Left lung (tissue), 10 donors: ENCODE measurements around the gene PXK. TPM values are rescaled to one million over a fixed set of nuclear protein-coding genes. Genes with fewer than 3 reads are reported as not detected.

Source experiments
- ATAC-seq: fragments of 200-7000 bp; cut with Tn5 transposase; one replicate; pipeline ENCODE4 v1.9.1; 2020; ENCODE audit warnings: moderate library complexity
- DNase-seq, 4 donors: peaks; one replicate each; pipeline ENCODE4 v3.0.0-alpha.2; 2013 to 2020
- H3K27ac ChIP-seq, 2 donors: fragments of 200-600 bp; sonication (generic) in 1 of 2; one replicate each; pipeline versions ENCODE4 v1.5.0 to v1.8.0; 2020 to 2021
- H3K27me3 ChIP-seq, 2 donors: fragments of 200-600 bp; sonication (generic) in 1 of 2; one replicate each; pipeline versions ENCODE4 v1.5.0 to v1.8.0; 2020 to 2021
- H3K36me3 ChIP-seq, 2 donors: fragments of 200-600 bp; sonication (generic) in 1 of 2; one replicate each; pipeline versions ENCODE4 v1.5.0 to v1.8.0; 2020 to 2021
- H3K4me1 ChIP-seq, 2 donors: fragments of 200-600 bp; one replicate each; pipeline ENCODE4 v1.8.0; 2021
- H3K4me3 ChIP-seq, 2 donors: fragments of 200-600 bp; sonication (generic) in 1 of 2; one replicate each; pipeline versions ENCODE4 v1.5.0 to v1.8.0; 2020 to 2021; ENCODE audit warnings: mild to moderate bottlenecking in 1 of 2
- H3K9me3 ChIP-seq, 2 donors: fragments of 200-600 bp; sonication (generic) in 1 of 2; one replicate each; pipeline versions ENCODE4 v1.5.0 to v1.8.0; 2020 to 2021
- CTCF ChIP-seq, 2 donors: fragments of 200-600 bp; sonication (generic) in 1 of 2; IDR thresholded peaks; one replicate each; pipeline versions ENCODE4 v1.5.0 to v1.8.0; 2021; ENCODE audit warnings: antibody characterized with exemption in 2 of 2
- intact Hi-C, 2 donors: fragments of 100-400 bp; cut with DNase I; formaldehyde crosslinking; loops; one replicate each; pipeline versions ENCODE4 v1.11.2 to v1.14.2; 2022
- polyA plus RNA-seq, 6 donors: library from polyadenylated mRNA; unstranded; fragments of 120-200 nt; gene quantifications; one replicate each; pipeline ENCODE4 v1.2.1, GENCODE V29; 2013; ENCODE audit not compliant: insufficient read length in 6 of 6
- total RNA-seq, 2 donors: library from RNA; stranded (reverse); fragmentation: NEBNext Ultra II Directional; extraction: Animal tissue kit (Norgen Biotek cat#: 25700); gene quantifications; one replicate each; pipeline ENCODE4 v1.2.1, GENCODE V29; 2021
- donor health status: DM: no; HTN: yes; CAD: no.
- donor health status: DM: no; HTN: no; CAD: no.

Gene PXK
- total and polyA plus RNA-seq, 8 donors, result 19.0 to 42.3 (median 34.0) TPM

GRCh38 chr3:58333206-58334012 lies 717 bp downstream of the PXK start:
- Histone ChIP-seq H3K36me3 (no peaks in the 10 kb centered on the region), H3K9me3 (no peaks in the 10 kb centered on the region), H3K4me1 (peaks cover 3 to 42% of the 10 kb centered on the region in 2 donors), H3K27me3 (no peaks in the 10 kb centered on the region), H3K4me3 (peak overlapping the region; percentile 69 to 86), H3K27ac (peak overlapping the region; percentile 39 to 92)
- peak; percentile 41 for ATAC-seq
- TF ChIP-seq CTCF (IDR thresholded peaks at IDR 0.05), result no peak
- DNase-seq, result peak in 2 of 4 donors; percentile 42 to 84
- intact Hi-C loops, result loop anchor here in 1 of 2 donors (5.0 kb wide), 1 partner anchor 79 kb away; no protein-coding TSS in a partner anchor

GRCh38 chr3:58334013-58334321 lies 1.3 kb downstream of the PXK start:
- no peak for DNase-seq

GRCh38 chr3:58334506-58334884 lies 1.8 kb downstream of the PXK start:
- ATAC-seq (no peak), DNase-seq (no peak)
- intact Hi-C loops, result loop anchor here in 1 of 2 donors (5.0 kb wide), 1 partner anchor 78 kb away; no protein-coding TSS in a partner anchor
- no peaks in the 10 kb centered on the region for H3K27me3 ChIP-seq
- peak overlapping the region in 1 of 2 donors; percentile 92 for H3K27ac ChIP-seq
- H3K4me1 ChIP-seq, result peaks cover 3 to 42% of the 10 kb centered on the region in 2 donors
- peak overlapping the region in 1 of 2 donors; percentile 86 for H3K4me3 ChIP-seq
- H3K9me3 ChIP-seq, result no peaks in the 10 kb centered on the region
- TF ChIP-seq CTCF (IDR thresholded peaks at IDR 0.05), result no peak
- H3K36me3 ChIP-seq, result no peaks in the 10 kb centered on the region

More at GRCh38 chr3:58334013-58334321, 1.3 kb downstream of the PXK start:
- peak overlapping the region in 1 of 2 donors; percentile 92 for H3K27ac ChIP-seq
- no peaks in the 10 kb centered on the region for H3K36me3 ChIP-seq
- peak overlapping the region; percentile 69 to 86 for H3K4me3 ChIP-seq
- no peak for ATAC-seq
- no peak for TF ChIP-seq CTCF (IDR thresholded peaks at IDR 0.05)
- no peaks in the 10 kb centered on the region for H3K9me3 ChIP-seq
- intact Hi-C loops, result loop anchor here in 1 of 2 donors (5.0 kb wide), 1 partner anchor 78 kb away; no protein-coding TSS in a partner anchor
- H3K4me1 ChIP-seq, result peaks cover 3 to 42% of the 10 kb centered on the region in 2 donors
- H3K27me3 ChIP-seq, result no peaks in the 10 kb centered on the region

- peak overlapping the region in 1 of 2 donors; percentile 86 for H3K4me3 ChIP-seq
- intact Hi-C loops, result no loop called here
Measured at GRCh38 chr3:58335652-58335947, 2.9 kb downstream of the PXK start.

More at GRCh38 chr3:58335652-58335947, 2.9 kb downstream of the PXK start:
- Histone ChIP-seq H3K36me3 (peaks cover 0 to 6% of the 10 kb centered on the region in 2 donors), H3K27me3 (no peaks in the 10 kb centered on the region), H3K9me3 (no peaks in the 10 kb centered on the region), H3K27ac (peak overlapping the region; percentile 69 to 92), H3K4me1 (peaks cover 3 to 42% of the 10 kb centered on the region in 2 donors)
- ATAC-seq (no peak), DNase-seq (no peak)
- TF ChIP-seq CTCF (IDR thresholded peaks at IDR 0.05), result no peak
